Keratinocyte (primary cell): ENCODE measurements around the gene ANKRD49. TPM values are rescaled to one million over a fixed set of nuclear protein-coding genes. Genes with fewer than 3 reads are reported as not detected.
A peak's percentile ranks its signal among the peaks of the same experiment; 100 is the strongest.

Experiments used
- DNase-seq: peaks from one replicate; pipeline ENCODE4 v3.0.0-alpha.2; 2011; ENCODE audit warnings: low read depth, missing footprints, low spot score
- FAIRE-seq: peaks from 2 replicates; lab custom pipeline; 2011; peaks lifted over from hg19 to GRCh38; lab: Jason Lieb, UNC
- H2AFZ ChIP-seq: 2 replicates; pipeline ENCODE4 v1.6.0; 2012; ENCODE audit warnings: low read length, control low read depth, inconsistent platforms; ENCODE audit not compliant: control insufficient read depth
- H3K27ac ChIP-seq: 2 replicates; pipeline ENCODE4 v1.5.1; 2011; ENCODE audit warnings: low read length; ENCODE audit not compliant: control insufficient read depth, insufficient read depth
- H3K27me3 ChIP-seq: 3 replicates; pipeline ENCODE4 v1.6.0; 2011; ENCODE audit warnings: low read length; ENCODE audit not compliant: control insufficient read depth, insufficient read depth; ENCODE audit errors: extremely low read depth
- H3K36me3 ChIP-seq, 2 experiments: 2 replicates in 1 of 2; 3 replicates in 1 of 2; pipeline ENCODE4 v1.5.1; 2011; ENCODE audit warnings: low read length in 2 of 2, mild to moderate bottlenecking in 1 of 2; ENCODE audit not compliant: control insufficient read depth in 2 of 2, insufficient read depth in 2 of 2; ENCODE audit errors: extremely low read depth in 1 of 2
- H3K4me1 ChIP-seq: 3 replicates; pipeline ENCODE4 v1.5.1; 2011; ENCODE audit warnings: low read length; ENCODE audit not compliant: control insufficient read depth, insufficient read depth; ENCODE audit errors: extremely low read depth
- H3K4me2 ChIP-seq: 3 replicates; pipeline ENCODE4 v1.6.0; 2011; ENCODE audit warnings: low read depth, low read length; ENCODE audit not compliant: control insufficient read depth, insufficient read depth; ENCODE audit errors: extremely low read depth
- H3K4me3 ChIP-seq, 3 experiments: fragments of 200-600 bp in 1 of 3; sonication (generic) in 1 of 3; 2 replicates in 2 of 3; 3 replicates in 1 of 3; pipeline ENCODE4 v1.5.1; 2011 to 2016; ENCODE audit warnings: low read length in 3 of 3, mild to moderate bottlenecking in 3 of 3, control low read depth in 2 of 3, inconsistent platforms in 1 of 3, low read depth in 1 of 3, mixed read lengths in 1 of 3, mixed run types in 1 of 3, moderate library complexity in 1 of 3; ENCODE audit not compliant: control insufficient read depth in 2 of 3, insufficient read depth in 2 of 3; ENCODE audit errors: extremely low read depth in 1 of 3
- H3K79me2 ChIP-seq: 2 replicates; pipeline ENCODE4 v1.6.0; 2012; ENCODE audit warnings: low read length; ENCODE audit not compliant: control insufficient read depth, insufficient read depth
- H3K9ac ChIP-seq: 3 replicates; pipeline ENCODE4 v1.6.0; 2011; ENCODE audit warnings: low read length; ENCODE audit not compliant: control insufficient read depth, insufficient read depth; ENCODE audit errors: extremely low read depth
- H3K9me1 ChIP-seq: 3 replicates; pipeline ENCODE4 v1.6.0; 2011; ENCODE audit warnings: low read length; ENCODE audit not compliant: control insufficient read depth, insufficient read depth; ENCODE audit errors: extremely low read depth
- H3K9me3 ChIP-seq: 2 replicates; pipeline ENCODE4 v1.5.1; 2012; ENCODE audit warnings: low read depth, low read length; ENCODE audit not compliant: control insufficient read depth
- H4K20me1 ChIP-seq: 3 replicates; pipeline ENCODE4 v1.6.0; 2011; ENCODE audit warnings: low read length; ENCODE audit not compliant: control insufficient read depth, insufficient read depth; ENCODE audit errors: extremely low read depth
- CTCF ChIP-seq, 3 experiments: IDR thresholded peaks in 1 of 3; conservative IDR thresholded peaks in 1 of 3; optimal IDR thresholded peaks in 1 of 3; 2 replicates in 2 of 3; 3 replicates in 1 of 3; pipeline versions ENCODE3 to v1.5.1; 2011; ENCODE audit warnings: low read length in 3 of 3, mild to moderate bottlenecking in 3 of 3, moderate library complexity in 2 of 3, control low read depth in 1 of 3, inconsistent platforms in 1 of 3; ENCODE audit not compliant: insufficient read depth in 2 of 3; ENCODE audit errors: extremely low read depth in 1 of 3
- EZH2 ChIP-seq: IDR thresholded peaks from one replicate; pipeline ENCODE4 v1.6.1; 2012; ENCODE audit warnings: inconsistent platforms, mild to moderate bottlenecking, low read length, moderate library complexity
- dilution Hi-C: fragments of 300-500 bp; cut with MboI; formaldehyde crosslinking; loops from one replicate; pipeline ENCODE4 v1.7.0; 2020; ENCODE audit warnings: low sequenced_read_pairs; ENCODE audit not compliant: extremely low pct_ligation_motif_present
- polyA plus RNA-seq, 5 experiments: library from polyadenylated mRNA; depleted of rRNA in 3 of 5; stranded (reverse) in 3 of 5; stranded (forward) in 1 of 5; unstranded in 1 of 5; fragments of >200 nt; gene quantifications; 1 replicate in 1 of 5; 2 replicates in 3 of 5; 3 replicates in 1 of 5; pipeline versions ENCODE4 v1.2.1 to v1.2.3, GENCODE V29; 2011 to 2012; ENCODE audit warnings: missing spikeins in 2 of 5, low read depth in 1 of 5, low replicate concordance in 1 of 5

The ANKRD49 gene
- polyA plus RNA-seq, 1 donor (not counting 4 experiments of a cell fraction or from before 2014, with no cell fraction given), result 17.1 TPM

GRCh38 chr11:94494126-94494680, 419 bp downstream of the ANKRD49 start:
- H3K4me1 ChIP-seq, result peaks cover 13% of the 10 kb centered on the region
- no peaks in the 10 kb centered on the region for H4K20me1 ChIP-seq
- peak overlapping the region; percentile 76 for H2AFZ ChIP-seq
- H3K79me2 ChIP-seq, result peaks cover 19% of the 10 kb centered on the region
- DNase-seq (no peak), FAIRE-seq (no peak)
- peaks cover 2 to 10% of the 10 kb centered on the region in 2 experiments for H3K36me3 ChIP-seq
- H3K27me3 ChIP-seq, result no peaks in the 10 kb centered on the region
- no peaks in the 10 kb centered on the region for H3K9me3 ChIP-seq
- peak overlapping the region; percentile 95 for H3K9ac ChIP-seq
- dilution Hi-C loops, result no loop called here
- peak overlapping the region; percentile 84 to 93 (median 88) for H3K4me3 ChIP-seq
- H3K4me2 ChIP-seq, result peak overlapping the region; percentile 94
- no peaks in the 10 kb centered on the region for H3K9me1 ChIP-seq
- no peak for TF ChIP-seq CTCF (optimal IDR thresholded peaks at IDR 0.05 in 1 of 3, IDR thresholded peaks at IDR 0.05 in 1 of 3, conservative IDR thresholded peaks at IDR 0.05 in 1 of 3; ENCODE audit: extremely low read depth in 1 of 3, insufficient read depth in 2 of 3, low read length in 3 of 3)
- no peak for TF ChIP-seq EZH2
- peak overlapping the region; percentile 93 for H3K27ac ChIP-seq

DNA sequence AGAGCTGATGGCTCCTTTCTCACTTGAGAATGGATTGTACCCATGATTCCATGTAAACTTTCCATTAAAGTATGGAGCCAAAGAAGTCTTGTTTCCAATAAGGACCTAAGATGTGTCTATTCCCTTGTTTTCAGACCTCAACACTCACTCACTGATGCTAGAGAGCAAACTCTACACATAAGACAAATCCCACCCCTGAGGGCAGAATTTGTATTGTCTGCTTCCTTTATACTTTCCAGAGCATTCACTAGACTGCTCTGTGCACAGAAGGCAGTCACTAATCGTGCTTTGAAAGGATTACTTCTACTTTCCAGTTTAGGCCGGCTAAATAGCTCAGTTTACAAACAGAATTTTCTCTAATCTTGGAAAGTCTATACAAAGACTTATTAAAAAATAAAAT, 6.4 kb downstream of the ANKRD49 start:
- dilution Hi-C loops, result no loop called here
- no peak overlapping the region for H3K4me3 ChIP-seq
- DNase-seq (no peak), FAIRE-seq (no peak)
- H3K4me1 ChIP-seq, result peaks cover 4% of the 10 kb centered on the region
- H2AFZ ChIP-seq, result no peak overlapping the region
- H3K36me3 ChIP-seq, result peaks cover 4 to 6% of the 10 kb centered on the region in 2 experiments
- H3K9ac ChIP-seq, result no peak overlapping the region
- H3K27me3 ChIP-seq, result no peaks in the 10 kb centered on the region
- H3K9me3 ChIP-seq, result no peaks in the 10 kb centered on the region
- TF ChIP-seq EZH2 (no peak), CTCF (optimal IDR thresholded peaks at IDR 0.05 in 1 of 3, IDR thresholded peaks at IDR 0.05 in 1 of 3, conservative IDR thresholded peaks at IDR 0.05 in 1 of 3; ENCODE audit: extremely low read depth in 1 of 3, insufficient read depth in 2 of 3, low read length in 3 of 3) (no peak)
- no peaks in the 10 kb centered on the region for H3K9me1 ChIP-seq
- peaks cover 2% of the 10 kb centered on the region for H3K79me2 ChIP-seq
- no peak overlapping the region for H3K27ac ChIP-seq
- no peak overlapping the region for H3K4me2 ChIP-seq
- H4K20me1 ChIP-seq, result no peaks in the 10 kb centered on the region
